NCI-H2171 (cell line): ENCODE measurements around the gene SERPINA6.
"Not testable (repeated sequence)": the region's sequence is repeated elsewhere in the genome, so short reads cannot be mapped to it uniquely, and the experiment has no call there.

ENCODE experiments used
- DNase-seq: peaks from one replicate; lab custom pipeline; 2025; lab: John Stamatoyannopoulos, UW

SERPINA6 gene

GRCh38 chr14:94291906-94292525 is 31.1 kb downstream of the SERPINA6 start:
- no peak for DNase-seq

- no peak for DNase-seq
Observed at GRCh38 chr14:94291159-94291905, 31.8 kb downstream of the SERPINA6 start.

GRCh38 chr14:94290197-94290596 is 32.9 kb downstream of the SERPINA6 start:
- no peak for DNase-seq

- no peak for DNase-seq
Observed at GRCh38 chr14:94288610-94289465, 34.3 kb downstream of the SERPINA6 start.

- no peak for DNase-seq
Observed at GRCh38 chr14:94285158-94285557, 38.0 kb downstream of the SERPINA6 start.

GRCh38 chr14:94284221-94284620 is 38.9 kb downstream of the SERPINA6 start:
- no peak for DNase-seq

GRCh38 chr14:94282991-94283723 is 40.0 kb downstream of the SERPINA6 start:
- no peak for DNase-seq

- DNase-seq = no peak
Observed at GRCh38 chr14:94278731-94279130, 44.4 kb downstream of the SERPINA6 start.

GRCh38 chr14:94276898-94277561 is 46.1 kb downstream of the SERPINA6 start:
- not testable (repeated sequence) for DNase-seq

- DNase-seq = no peak
Observed at GRCh38 chr14:94269156-94269555, 54.0 kb downstream of the SERPINA6 start.

GRCh38 chr14:94268582-94268981 is 54.6 kb downstream of the SERPINA6 start:
- not testable (repeated sequence) for DNase-seq

GRCh38 chr14:94267352-94267751 is 55.8 kb downstream of the SERPINA6 start:
- DNase-seq = no peak

GRCh38 chr14:94264195-94264594 is 58.9 kb downstream of the SERPINA6 start:
- not testable (repeated sequence) for DNase-seq
